A549 (cell line): Measurements from ENCODE around the gene RNF26.

ENCODE experiments used
- BHLHE40 ChIP-seq: IDR thresholded peaks from 2 replicates; pipeline ENCODE4 v1.6.1; 2012; ENCODE audit warnings: low read depth, low read length, inconsistent platforms
- NR3C1 ChIP-seq: fragments of >200 bp; sonication (Bioruptor Twin); formaldehyde crosslinking; IDR thresholded peaks from 3 replicates; pipeline ENCODE4 v1.6.1; 2017
- POLR2A ChIP-seq: IDR thresholded peaks from 2 replicates; pipeline ENCODE4 v1.6.1; 2012; ENCODE audit warnings: mild to moderate bottlenecking, low read length
- RAD21 ChIP-seq, 2 experiments: fragments of >200 bp in 1 of 2; sonication (Bioruptor Twin) in 1 of 2; formaldehyde crosslinking in 1 of 2; IDR thresholded peaks in 1 of 2; conservative IDR thresholded peaks in 1 of 2; 2 replicates in 1 of 2; 3 replicates in 1 of 2; pipeline ENCODE4 v1.6.1; 2012 to 2018; ENCODE audit warnings: inconsistent platforms in 1 of 2
- RFX5 ChIP-seq: fragments of 450-650 bp; IDR thresholded peaks from 2 replicates; pipeline ENCODE4 v1.7.1; 2014; ENCODE audit warnings: antibody characterized with exemption, mild to moderate bottlenecking, moderate library complexity
- TF ChIP-seq, protein P1 (sequence below): fragments of >200 bp; sonication (Bioruptor Twin); formaldehyde crosslinking; IDR thresholded peaks from 3 replicates; pipeline ENCODE4 v1.5.1; 2016

DNA sequence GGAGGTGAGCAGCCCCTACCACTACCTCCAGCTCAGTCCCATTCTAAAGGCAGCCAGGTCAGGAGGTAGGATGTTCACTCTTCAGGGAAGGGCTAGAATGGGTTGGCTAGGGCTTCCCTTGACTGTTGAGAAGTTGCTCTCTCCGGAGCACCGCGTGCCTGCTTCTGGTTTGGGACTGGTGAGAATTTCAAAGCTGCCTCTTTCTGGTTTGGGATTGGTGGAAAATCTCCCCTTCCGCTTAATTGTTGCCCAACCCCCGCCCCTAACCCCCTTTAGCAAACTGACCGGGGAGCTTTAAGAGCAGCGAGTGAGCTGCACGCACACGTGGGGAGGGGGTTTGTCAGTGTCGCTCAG is 46.5 kb downstream of the RNF26 start:
- TF ChIP-seq, protein P1, sequence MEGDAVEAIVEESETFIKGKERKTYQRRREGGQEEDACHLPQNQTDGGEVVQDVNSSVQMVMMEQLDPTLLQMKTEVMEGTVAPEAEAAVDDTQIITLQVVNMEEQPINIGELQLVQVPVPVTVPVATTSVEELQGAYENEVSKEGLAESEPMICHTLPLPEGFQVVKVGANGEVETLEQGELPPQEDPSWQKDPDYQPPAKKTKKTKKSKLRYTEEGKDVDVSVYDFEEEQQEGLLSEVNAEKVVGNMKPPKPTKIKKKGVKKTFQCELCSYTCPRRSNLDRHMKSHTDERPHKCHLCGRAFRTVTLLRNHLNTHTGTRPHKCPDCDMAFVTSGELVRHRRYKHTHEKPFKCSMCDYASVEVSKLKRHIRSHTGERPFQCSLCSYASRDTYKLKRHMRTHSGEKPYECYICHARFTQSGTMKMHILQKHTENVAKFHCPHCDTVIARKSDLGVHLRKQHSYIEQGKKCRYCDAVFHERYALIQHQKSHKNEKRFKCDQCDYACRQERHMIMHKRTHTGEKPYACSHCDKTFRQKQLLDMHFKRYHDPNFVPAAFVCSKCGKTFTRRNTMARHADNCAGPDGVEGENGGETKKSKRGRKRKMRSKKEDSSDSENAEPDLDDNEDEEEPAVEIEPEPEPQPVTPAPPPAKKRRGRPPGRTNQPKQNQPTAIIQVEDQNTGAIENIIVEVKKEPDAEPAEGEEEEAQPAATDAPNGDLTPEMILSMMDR = no peak
- TF ChIP-seq RFX5 (no peak), BHLHE40 (no peak), RAD21 (conservative IDR thresholded peaks at IDR 0.05 in 1 of 2, IDR thresholded peaks at IDR 0.05 in 1 of 2) (no peak), POLR2A (no peak), NR3C1 (no peak)
